ENCODE data around the gene TENM3.
"Not testable (repeated sequence)": the region's sequence is repeated elsewhere in the genome, so short reads cannot be mapped to it uniquely, and the experiment has no call there.

The TENM3 gene

DNA sequence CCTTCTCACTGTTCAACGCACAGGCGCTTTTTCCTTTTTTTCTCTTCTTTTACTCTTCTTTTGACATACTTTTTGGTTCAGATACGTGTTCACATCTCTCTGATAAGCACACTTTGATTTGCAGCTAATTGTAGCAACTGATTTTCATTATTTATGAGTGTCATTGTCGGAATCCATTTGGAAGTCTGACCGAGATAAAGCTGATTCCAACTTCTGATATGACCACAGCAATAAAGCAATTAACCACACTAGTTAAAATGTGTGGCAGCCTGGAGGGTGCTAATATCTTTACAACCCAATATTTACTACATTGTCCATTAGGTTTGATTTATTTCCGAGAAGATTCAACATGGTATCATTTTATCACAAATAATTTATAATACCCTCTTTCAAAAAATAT, 101.8 kb downstream of the TENM3 start:
- no peak for DNase-seq

DNA sequence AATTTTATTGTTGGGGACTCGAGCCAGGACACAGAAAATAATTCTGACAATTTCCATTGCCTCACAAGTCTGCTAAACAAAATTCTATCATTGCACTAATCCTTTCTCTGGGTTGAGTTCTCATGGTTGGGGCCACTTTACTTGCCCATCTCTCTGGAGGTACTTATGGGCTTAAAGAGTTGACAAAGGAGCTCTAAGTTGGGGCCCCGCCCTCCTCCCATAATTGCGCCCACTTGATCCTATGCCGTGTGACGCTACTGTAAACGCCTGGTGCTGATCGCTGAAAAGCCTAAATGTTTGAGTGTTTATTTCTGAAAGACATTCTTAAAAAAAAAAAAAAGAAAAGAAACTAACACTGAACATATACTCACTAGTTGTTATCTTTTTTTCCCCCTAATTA, 103.0 kb downstream of the TENM3 start:
- DNase-seq, result no peak

GRCh38 chr4:182346675-182347375, 103.6 kb downstream of the TENM3 start:
- DNase-seq, result no peak

DNA sequence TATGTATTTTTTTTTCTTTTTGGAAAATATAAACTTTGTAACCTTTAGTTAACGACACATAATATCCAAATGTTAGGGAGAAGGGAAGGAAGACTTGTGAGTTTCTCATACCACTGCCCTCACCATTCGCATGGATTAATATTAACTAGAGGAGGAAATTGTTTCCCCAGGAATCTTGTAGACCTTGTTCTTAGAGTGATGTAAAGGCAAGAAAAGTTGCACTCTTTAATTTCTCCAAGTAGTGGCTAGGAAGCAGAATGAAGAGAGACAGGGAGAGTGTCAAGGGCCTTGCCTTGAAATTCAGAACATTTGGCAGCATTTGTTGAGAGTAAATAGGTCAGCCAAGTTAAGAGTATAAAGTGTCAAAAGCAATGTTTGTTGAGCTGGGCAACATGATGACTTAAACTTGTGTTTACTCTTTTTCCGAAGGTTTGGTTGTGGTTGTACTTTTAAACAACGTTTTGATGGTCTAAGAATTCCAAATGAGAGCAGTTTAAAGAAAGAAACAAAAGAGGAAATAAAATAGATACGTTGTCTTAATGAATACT, 105.7 kb downstream of the TENM3 start:
- DNase-seq, result no peak

DNA sequence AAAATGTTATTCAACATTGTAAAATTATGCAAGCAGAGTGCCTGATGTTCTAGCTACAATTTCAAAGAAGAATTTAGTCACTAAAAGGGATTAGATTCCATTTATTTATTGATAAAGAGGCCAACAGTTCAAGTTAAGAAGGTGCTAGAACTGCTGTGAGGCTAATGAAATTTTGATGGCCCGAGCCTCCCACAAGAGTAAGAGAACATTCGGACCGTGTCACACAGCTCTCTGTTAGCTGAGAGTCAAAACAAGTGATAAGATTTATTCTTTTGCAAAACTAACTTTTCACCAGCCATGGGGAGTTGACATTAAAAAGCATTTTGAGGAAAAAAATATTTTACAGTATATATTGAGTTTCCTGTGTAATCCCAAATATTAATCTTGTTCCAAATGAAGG, 106.8 kb downstream of the TENM3 start:
- DNase-seq, result no peak

DNA sequence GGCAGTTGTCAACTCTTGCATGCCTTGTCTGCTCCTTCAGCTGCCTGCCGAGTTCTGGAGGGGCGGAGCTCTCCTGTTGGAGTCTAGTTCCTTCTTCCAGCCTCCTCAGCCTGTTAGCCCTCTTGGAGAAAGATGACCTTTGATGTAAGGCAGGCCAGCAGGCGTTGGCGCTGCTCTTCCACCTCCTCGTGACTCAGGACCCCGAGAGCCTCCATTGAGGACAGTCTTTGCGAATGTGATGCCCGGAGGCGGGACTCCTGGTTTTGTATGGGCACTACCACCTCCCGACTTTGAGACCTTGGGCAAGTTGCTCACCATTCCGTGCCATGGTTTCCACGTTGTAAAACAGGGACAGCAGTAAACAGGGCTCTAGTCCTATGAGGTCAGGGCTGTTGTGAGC, 108.3 kb downstream of the TENM3 start:
- no peak for DNase-seq

DNA sequence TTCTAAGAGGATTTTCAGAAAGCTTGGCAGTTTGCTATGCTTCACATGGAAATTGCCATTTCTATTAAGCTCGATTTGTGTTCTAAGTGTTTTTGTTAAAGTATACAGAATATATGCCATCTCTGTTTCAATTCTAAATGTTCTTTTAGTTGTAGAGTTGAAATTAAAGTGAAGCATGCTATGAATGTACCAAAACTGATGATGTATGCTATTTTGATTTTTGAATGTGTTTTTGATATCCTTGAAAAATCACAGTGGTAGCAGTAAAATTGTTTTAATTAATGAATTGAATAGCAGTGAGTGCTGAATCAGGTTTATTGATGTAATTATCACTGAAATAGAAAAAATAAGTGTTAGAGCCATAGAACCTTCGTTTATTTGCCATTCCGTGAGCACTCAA, 110.9 kb downstream of the TENM3 start:
- DNase-seq, result no peak

GRCh38 chr4:182354867-182355266, 111.7 kb downstream of the TENM3 start:
- DNase-seq, result no peak

- DNase-seq, result no peak
These were observed 124.0 kb downstream of the TENM3 start for GRCh38 chr4:182367153-182367552.

DNA sequence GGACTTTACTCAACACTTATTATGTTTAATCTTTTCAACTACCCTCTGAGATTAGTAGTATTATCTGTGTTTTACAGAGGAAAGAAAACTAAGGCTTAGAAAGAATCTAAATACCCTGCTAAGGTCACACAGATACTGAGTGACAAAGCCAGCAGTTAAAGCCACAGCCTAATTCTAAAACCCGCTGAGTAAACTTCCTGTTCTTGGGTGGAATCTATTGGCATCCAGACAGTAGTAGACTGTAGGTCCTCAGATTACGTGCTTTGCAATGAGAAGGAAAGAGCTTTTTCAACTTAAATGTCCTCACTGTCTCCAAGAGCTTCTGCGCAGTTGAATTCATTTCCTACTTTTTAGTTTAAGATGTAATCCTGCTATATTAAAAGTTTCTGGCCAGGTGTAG, 126.0 kb downstream of the TENM3 start:
- no peak for DNase-seq

- DNase-seq, result no peak
These were observed 127.3 kb downstream of the TENM3 start for GRCh38 chr4:182370491-182370890.

- DNase-seq, result no peak
These were observed 137.6 kb downstream of the TENM3 start for GRCh38 chr4:182380771-182381181.

- DNase-seq, result no peak
These were observed 139.7 kb downstream of the TENM3 start for GRCh38 chr4:182382941-182383340.

- no peak for DNase-seq
These were observed 141.5 kb downstream of the TENM3 start for GRCh38 chr4:182384631-182385091.

- no peak for DNase-seq
These were observed 142.7 kb downstream of the TENM3 start for GRCh38 chr4:182385897-182386296.

DNA sequence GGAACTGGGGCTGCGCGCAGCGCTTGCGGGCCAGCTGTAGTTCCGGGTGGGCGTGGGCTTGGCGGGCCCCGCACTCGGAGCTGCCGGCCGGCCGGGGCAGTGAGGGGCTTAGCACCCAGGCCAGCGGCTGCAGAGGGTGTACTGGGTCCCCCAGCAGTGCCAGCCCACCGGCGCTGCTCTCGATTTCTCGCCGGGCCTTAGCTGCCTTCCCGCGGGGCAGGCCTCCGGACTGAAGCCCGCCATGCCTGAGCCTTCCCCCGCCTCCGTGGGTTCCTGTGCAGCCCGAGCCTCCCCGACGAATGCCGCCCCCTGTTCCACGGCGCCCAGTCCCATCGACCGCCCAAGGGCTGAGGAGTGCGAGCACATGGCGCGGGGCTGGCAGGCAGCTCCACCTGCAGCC, 143.4 kb downstream of the TENM3 start:
- DNase-seq, result not testable (repeated sequence)

DNA sequence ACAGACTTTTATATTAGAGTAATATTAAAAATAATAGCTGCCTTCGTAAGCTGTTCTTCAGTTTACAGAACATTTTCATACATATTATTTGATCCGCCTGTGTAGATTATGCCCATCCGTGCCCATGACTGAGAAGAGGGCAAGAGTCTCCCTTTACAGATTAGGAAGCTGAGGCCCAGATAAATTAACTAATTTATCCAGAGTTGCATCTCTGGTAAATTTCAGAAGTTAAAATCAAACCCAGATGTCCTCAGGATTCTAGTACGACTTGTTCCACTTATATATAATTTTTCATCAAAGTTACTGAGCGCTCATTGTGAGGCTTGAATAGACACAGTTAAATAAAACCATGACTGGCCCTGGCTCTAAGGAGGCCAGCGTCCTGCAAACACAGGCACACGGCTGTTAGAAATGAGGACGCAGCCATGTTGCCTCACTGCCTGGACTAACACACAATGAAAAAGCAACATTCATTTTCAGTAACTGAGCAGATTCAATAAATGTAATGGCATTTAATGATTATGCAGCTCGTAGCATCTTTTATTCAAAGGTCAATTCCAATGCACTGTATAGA, 148.0 kb downstream of the TENM3 start:
- no peak for DNase-seq

DNA sequence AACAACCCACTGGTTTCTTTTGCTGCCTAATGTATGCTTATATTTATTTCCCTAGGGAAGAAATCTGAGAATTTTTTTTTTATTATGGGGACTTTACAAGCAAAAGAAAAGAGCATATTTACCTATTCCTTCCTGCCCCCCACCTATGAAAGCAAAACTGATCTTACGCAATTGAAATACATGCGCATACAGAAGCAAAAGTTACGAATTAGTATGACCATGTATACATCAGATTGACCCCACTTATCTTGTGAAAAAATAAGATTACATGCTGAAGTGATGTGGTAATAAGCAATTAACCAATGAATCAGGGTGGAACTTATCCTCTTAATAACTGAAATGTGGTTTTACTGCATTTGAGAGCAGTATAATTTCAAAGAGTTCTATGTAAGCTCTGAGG, 151.0 kb downstream of the TENM3 start:
- DNase-seq, result no peak

DNA sequence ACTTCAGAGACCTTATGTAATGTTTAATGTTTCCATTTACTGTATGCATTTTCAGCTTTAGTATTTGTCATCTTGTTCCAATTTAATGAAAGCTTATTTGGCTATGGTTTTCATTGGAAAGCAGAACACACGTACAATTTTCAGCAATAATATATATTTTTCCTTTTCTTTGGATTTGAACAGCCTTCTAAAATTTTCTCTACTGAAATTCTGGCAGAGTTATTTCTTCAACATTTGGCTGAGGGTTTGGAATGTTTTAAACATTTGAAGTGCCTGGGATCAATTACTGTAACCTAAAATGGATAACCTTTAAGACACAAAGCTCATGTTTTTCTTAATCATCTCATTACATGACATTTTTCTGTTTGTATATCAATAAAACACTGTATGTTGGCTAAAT, 156.9 kb downstream of the TENM3 start:
- DNase-seq, result no peak

GRCh38 chr4:182400790-182401189, 157.6 kb downstream of the TENM3 start:
- DNase-seq, result no peak

GRCh38 chr4:182404376-182404775, 161.2 kb downstream of the TENM3 start:
- DNase-seq, result no peak

- no peak for DNase-seq
These were observed 161.9 kb downstream of the TENM3 start for GRCh38 chr4:182405087-182405486.

DNA sequence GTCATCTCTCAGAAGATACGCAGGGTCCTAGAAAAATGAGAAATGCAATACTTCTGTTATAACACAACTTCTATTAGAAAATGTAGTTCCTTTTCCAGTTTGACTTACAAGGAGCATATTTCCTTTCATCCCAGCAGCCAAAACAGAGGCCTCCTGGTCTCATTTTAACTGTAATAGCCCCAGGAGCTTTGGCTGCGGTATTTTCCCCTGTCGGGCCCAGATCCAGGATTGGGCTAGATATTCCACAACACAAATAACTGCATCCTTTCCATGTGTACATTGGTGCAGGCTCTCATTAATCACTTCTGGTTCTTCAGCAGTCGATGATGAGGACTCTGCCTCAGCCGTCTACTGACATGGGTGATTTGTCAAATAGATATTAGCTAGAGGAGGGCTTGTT, 166.1 kb downstream of the TENM3 start:
- no peak for DNase-seq

DNA sequence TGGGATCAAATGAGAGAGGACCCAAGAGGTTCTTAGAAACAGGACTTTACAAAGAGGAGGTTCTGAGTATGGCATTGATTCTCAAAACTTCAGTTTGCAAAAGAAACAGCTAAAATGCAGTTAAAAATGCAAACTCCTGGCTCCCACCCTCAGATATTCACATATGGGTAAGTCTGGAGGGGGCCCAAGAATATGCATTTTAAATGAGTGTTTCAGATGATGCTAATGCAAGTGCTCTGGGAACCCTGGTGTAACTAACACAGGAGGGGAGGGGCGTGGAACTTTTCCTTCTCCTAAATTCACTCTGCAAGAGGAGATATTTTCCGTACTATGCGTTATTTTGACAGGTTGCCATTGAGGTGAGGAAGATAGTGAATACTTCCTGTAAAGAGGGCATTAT, 168.2 kb downstream of the TENM3 start:
- DNase-seq, result no peak

GRCh38 chr4:182413550-182413949, 170.3 kb downstream of the TENM3 start:
- DNase-seq, result no peak

Data from activated CD4-positive, CD25-positive, alpha-beta regulatory T cell treated with anti-CD3 and anti-CD28 coated beads, Interleukin-2, amount 50 U/mL, for 72 hours (primary cell).